ENCODE data around the gene RHBDL1.

The RHBDL1 gene

DNA sequence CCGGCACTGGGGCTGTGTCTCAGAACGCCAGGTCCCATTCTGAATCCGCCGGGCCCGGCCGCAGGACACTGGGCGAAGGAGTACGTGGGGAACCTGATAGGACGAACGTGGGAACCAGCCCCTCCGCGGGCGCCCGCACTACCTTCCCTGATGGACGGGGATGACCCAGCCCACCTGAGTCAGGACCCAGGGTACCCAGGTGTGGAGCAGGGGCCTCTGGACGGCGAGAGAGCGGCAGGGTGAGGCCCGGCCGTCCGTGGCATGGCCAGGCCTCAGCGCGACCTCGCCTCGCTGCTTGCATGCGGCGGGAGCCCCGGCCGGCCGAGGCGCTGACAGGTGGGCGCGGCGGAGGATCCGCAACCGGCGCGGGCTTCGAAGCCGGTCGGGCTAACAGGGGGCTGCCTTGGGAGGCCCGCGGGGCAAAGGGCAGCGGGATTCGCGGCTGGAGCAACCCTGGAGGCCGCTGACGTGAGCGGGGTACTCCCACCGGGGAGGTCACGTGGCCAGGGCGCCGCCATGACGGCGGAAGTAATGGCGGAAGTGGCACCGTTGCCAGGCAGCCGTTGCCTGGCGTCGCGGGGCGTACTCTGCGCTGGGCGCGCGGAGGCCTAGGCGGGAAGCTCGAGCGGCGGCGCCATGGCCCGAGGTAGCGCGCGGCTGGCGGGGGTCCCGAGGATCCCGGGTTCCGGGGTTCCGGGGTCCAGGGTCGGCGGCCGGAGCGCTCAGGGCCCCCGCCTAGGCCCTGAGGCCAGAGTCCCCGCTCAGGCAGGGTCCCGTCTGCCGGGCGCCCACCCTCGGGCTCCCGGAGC lies 26.5 kb upstream of the RHBDL1 start, which contains the start of gene WDR90 (continued):
- TF ChIP-seq ZNF341 (tag by site-specific recombination; IDR thresholded peaks at IDR 0.05; ENCODE audit: low read depth) = peak; percentile 41; the same call in 1 of the 2 replicates
- TF ChIP-seq, protein P1, sequence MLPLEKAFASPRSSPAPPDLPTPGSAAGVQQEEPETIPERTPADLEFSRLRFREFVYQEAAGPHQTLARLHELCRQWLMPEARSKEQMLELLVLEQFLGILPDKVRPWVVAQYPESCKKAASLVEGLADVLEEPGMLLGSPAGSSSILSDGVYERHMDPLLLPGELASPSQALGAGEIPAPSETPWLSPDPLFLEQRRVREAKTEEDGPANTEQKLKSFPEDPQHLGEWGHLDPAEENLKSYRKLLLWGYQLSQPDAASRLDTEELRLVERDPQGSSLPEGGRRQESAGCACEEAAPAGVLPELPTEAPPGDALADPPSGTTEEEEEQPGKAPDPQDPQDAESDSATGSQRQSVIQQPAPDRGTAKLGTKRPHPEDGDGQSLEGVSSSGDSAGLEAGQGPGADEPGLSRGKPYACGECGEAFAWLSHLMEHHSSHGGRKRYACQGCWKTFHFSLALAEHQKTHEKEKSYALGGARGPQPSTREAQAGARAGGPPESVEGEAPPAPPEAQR (tag by site-specific recombination; IDR thresholded peaks at IDR 0.05) = no peak
- TF ChIP-seq ZNF558 (tag by site-specific recombination; IDR thresholded peaks at IDR 0.05) = no peak
- TF ChIP-seq, protein P2, sequence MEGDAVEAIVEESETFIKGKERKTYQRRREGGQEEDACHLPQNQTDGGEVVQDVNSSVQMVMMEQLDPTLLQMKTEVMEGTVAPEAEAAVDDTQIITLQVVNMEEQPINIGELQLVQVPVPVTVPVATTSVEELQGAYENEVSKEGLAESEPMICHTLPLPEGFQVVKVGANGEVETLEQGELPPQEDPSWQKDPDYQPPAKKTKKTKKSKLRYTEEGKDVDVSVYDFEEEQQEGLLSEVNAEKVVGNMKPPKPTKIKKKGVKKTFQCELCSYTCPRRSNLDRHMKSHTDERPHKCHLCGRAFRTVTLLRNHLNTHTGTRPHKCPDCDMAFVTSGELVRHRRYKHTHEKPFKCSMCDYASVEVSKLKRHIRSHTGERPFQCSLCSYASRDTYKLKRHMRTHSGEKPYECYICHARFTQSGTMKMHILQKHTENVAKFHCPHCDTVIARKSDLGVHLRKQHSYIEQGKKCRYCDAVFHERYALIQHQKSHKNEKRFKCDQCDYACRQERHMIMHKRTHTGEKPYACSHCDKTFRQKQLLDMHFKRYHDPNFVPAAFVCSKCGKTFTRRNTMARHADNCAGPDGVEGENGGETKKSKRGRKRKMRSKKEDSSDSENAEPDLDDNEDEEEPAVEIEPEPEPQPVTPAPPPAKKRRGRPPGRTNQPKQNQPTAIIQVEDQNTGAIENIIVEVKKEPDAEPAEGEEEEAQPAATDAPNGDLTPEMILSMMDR (tag by site-specific recombination; IDR thresholded peaks at IDR 0.05) = no peak
- TF ChIP-seq ZNF837 (tag by site-specific recombination; IDR thresholded peaks at IDR 0.05) = 0 out of 2 replicates have a peak, but pooled peaks have one; percentile 36
- no peak for TF ChIP-seq ZSCAN16 (tag by site-specific recombination; IDR thresholded peaks at IDR 0.05)
- TF ChIP-seq ZNF223 (tag by site-specific recombination; IDR thresholded peaks at IDR 0.05) = no peak
- TF ChIP-seq ZNF670 (tag by site-specific recombination; IDR thresholded peaks at IDR 0.05; ENCODE audit: low read depth) = no peak
- TF ChIP-seq, protein P3, sequence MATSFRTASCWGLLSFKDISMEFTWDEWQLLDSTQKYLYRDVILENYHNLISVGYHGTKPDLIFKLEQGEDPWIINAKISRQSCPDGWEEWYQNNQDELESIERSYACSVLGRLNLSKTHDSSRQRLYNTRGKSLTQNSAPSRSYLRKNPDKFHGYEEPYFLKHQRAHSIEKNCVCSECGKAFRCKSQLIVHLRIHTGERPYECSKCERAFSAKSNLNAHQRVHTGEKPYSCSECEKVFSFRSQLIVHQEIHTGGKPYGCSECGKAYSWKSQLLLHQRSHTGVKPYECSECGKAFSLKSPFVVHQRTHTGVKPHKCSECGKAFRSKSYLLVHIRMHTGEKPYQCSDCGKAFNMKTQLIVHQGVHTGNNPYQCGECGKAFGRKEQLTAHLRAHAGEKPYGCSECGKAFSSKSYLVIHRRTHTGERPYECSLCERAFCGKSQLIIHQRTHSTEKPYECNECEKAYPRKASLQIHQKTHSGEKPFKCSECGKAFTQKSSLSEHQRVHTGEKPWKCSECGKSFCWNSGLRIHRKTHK (tag by site-specific recombination; IDR thresholded peaks at IDR 0.05) = no peak
- TF ChIP-seq, protein P4, sequence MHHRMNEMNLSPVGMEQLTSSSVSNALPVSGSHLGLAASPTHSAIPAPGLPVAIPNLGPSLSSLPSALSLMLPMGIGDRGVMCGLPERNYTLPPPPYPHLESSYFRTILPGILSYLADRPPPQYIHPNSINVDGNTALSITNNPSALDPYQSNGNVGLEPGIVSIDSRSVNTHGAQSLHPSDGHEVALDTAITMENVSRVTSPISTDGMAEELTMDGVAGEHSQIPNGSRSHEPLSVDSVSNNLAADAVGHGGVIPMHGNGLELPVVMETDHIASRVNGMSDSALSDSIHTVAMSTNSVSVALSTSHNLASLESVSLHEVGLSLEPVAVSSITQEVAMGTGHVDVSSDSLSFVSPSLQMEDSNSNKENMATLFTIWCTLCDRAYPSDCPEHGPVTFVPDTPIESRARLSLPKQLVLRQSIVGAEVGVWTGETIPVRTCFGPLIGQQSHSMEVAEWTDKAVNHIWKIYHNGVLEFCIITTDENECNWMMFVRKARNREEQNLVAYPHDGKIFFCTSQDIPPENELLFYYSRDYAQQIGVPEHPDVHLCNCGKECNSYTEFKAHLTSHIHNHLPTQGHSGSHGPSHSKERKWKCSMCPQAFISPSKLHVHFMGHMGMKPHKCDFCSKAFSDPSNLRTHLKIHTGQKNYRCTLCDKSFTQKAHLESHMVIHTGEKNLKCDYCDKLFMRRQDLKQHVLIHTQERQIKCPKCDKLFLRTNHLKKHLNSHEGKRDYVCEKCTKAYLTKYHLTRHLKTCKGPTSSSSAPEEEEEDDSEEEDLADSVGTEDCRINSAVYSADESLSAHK (tag by site-specific recombination; IDR thresholded peaks at IDR 0.05) = 0 out of 2 replicates have a peak, but pooled peaks have one; percentile 13
- TF ChIP-seq, protein P5, sequence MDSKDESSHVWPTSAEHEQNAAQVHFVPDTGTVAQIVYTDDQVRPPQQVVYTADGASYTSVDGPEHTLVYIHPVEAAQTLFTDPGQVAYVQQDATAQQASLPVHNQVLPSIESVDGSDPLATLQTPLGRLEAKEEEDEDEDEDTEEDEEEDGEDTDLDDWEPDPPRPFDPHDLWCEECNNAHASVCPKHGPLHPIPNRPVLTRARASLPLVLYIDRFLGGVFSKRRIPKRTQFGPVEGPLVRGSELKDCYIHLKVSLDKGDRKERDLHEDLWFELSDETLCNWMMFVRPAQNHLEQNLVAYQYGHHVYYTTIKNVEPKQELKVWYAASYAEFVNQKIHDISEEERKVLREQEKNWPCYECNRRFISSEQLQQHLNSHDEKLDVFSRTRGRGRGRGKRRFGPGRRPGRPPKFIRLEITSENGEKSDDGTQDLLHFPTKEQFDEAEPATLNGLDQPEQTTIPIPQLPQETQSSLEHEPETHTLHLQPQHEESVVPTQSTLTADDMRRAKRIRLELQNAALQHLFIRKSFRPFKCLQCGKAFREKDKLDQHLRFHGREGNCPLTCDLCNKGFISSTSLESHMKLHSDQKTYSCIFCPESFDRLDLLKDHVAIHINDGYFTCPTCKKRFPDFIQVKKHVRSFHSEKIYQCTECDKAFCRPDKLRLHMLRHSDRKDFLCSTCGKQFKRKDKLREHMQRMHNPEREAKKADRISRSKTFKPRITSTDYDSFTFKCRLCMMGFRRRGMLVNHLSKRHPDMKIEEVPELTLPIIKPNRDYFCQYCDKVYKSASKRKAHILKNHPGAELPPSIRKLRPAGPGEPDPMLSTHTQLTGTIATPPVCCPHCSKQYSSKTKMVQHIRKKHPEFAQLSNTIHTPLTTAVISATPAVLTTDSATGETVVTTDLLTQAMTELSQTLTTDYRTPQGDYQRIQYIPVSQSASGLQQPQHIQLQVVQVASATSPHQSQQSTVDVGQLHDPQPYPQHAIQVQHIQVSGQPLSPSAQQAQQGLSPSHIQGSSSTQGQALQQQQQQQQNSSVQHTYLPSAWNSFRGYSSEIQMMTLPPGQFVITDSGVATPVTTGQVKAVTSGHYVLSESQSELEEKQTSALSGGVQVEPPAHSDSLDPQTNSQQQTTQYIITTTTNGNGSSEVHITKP (tag by site-specific recombination; IDR thresholded peaks at IDR 0.05) = no peak
- TF ChIP-seq, protein P6, sequence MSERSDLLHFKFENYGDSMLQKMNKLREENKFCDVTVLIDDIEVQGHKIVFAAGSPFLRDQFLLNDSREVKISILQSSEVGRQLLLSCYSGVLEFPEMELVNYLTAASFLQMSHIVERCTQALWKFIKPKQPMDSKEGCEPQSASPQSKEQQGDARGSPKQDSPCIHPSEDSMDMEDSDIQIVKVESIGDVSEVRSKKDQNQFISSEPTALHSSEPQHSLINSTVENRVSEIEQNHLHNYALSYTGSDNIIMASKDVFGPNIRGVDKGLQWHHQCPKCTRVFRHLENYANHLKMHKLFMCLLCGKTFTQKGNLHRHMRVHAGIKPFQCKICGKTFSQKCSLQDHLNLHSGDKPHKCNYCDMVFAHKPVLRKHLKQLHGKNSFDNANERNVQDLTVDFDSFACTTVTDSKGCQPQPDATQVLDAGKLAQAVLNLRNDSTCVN (tag by site-specific recombination; optimal IDR thresholded peaks at IDR 0.05) = peak; percentile 83
- TF ChIP-seq, protein P7, sequence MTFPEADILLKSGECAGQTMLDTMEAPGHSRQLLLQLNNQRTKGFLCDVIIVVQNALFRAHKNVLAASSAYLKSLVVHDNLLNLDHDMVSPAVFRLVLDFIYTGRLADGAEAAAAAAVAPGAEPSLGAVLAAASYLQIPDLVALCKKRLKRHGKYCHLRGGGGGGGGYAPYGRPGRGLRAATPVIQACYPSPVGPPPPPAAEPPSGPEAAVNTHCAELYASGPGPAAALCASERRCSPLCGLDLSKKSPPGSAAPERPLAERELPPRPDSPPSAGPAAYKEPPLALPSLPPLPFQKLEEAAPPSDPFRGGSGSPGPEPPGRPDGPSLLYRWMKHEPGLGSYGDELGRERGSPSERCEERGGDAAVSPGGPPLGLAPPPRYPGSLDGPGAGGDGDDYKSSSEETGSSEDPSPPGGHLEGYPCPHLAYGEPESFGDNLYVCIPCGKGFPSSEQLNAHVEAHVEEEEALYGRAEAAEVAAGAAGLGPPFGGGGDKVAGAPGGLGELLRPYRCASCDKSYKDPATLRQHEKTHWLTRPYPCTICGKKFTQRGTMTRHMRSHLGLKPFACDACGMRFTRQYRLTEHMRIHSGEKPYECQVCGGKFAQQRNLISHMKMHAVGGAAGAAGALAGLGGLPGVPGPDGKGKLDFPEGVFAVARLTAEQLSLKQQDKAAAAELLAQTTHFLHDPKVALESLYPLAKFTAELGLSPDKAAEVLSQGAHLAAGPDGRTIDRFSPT (tag by site-specific recombination; IDR thresholded peaks at IDR 0.05) = peak; percentile 98
- TF ChIP-seq KLF10 (tag by site-specific recombination; IDR thresholded peaks at IDR 0.05) = peak; percentile 68
- TF ChIP-seq ZNF626 (tag by site-specific recombination; IDR thresholded peaks at IDR 0.05) = no peak; the same call in 1 of the 2 replicates
- peak; percentile 38; the same call in 1 of the 2 replicates for TF ChIP-seq WT1 (tag by site-specific recombination; IDR thresholded peaks at IDR 0.05)
- TF ChIP-seq ZNF791 (tag by site-specific recombination; IDR thresholded peaks at IDR 0.05) = no peak
- TF ChIP-seq REPIN1 (tag by site-specific recombination; IDR thresholded peaks at IDR 0.05; ENCODE audit: low read depth) = 0 out of 2 replicates have a peak, but pooled peaks have one; percentile 62
- TF ChIP-seq ZNF785 (tag by site-specific recombination; IDR thresholded peaks at IDR 0.05) = no peak; the same call in 1 of the 2 replicates
- peak; percentile 22; the same call in 1 of the 2 replicates for TF ChIP-seq OSR2 (tag by site-specific recombination; IDR thresholded peaks at IDR 0.05)
- TF ChIP-seq SCRT1 (tag by site-specific recombination; IDR thresholded peaks at IDR 0.05; ENCODE audit: borderline replicate concordance) = no peak
- peak; percentile 77; the same call in 1 of the 2 replicates for TF ChIP-seq ZNF394 (tag by site-specific recombination; IDR thresholded peaks at IDR 0.05; ENCODE audit: borderline replicate concordance)
